GM18861 (cell line): ENCODE measurements around the gene ATP1B2.
A peak's percentile ranks its signal among the peaks of the same experiment; 100 is the strongest.

Experiments
- ATAC-seq: cut with Tn5 transposase; IDR thresholded peaks from one replicate; pipeline ENCODE4 v1.9.1; 2021; ENCODE audit not compliant: unreplicated experiment

ATP1B2 gene

GRCh38 chr17:7684851-7685532 is 34.3 kb downstream of the ATP1B2 start:
- ATAC-seq, result no peak

DNA sequence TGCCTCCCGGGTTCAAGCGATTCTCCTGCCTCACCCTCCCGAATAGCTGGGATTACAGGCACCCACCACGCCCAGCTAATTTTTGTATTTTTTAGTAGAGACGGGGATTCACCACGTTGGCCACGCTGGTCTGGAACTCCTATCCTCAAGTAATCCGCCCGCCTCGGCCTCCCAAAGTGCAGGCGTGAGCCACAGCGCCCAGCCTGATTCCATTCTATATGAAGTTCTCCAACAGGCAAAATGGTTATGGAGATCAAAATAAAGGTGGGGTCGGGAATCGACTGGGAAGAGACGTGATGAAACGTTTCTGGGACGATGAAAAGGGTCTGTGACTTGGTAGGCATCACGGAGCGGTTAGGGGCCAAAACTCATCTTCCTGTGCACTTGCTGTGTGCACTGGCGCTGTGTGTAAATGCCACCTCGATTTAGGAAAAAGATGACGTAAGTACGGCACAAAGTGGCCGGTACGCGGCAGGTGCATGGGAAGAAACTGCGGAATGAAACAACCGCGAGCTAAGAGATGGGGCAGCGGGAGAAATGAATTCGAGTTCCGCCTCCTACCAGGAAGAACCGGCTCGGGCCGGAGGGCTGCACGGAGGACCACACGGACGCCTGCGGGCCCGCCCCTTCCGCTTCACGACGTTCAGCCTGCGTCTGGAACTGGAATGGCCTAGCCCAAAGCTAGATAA is 35.0 kb downstream of the ATP1B2 start:
- ATAC-seq, result peak; percentile 42

DNA sequence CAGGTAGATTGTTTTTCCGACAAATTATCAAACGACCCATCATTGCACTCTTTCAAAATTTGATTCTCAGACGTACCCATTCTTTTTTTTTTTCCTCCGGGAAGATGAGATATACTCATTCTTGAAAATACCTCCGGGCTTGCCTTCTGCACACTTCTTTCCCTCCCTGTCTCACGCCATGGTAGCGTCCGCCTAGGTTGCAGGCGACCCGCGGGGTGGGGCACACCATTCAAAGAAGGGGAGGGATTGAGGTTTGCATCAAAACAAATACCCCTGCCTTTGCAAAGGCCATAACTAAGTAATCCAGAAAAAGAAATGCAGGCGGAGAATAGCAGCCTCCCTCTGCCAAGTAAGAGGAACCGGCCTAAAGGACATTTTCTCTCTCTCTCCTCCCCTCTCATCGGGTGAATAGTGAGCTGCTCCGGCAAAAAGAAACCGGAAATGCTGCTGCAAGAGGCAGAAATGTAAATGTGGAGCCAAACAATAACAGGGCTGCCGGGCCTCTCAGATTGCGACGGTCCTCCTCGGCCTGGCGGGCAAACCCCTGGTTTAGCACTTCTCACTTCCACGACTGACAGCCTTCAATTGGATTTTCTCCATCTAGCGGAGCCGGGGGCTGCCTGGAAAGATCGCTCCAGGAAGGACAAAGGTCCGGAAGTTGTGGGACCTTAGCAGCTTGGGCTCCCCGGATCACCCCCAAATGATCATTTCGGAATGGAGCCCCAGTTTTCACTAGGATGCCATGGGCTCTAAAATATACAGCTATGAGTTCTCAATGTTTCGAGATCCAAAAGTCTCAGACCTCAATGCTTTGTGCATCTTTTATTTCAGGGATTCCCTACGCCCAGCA is 35.7 kb downstream of the ATP1B2 start:
- peak; percentile 31 for ATAC-seq

GRCh38 chr17:7687072-7687907 is 36.6 kb downstream of the ATP1B2 start, which contains the start of gene TP53:
Gene TP53, minus strand, starts transcription at chr17:7687490. Its CDS starts 10,896 bp downstream, at chr17:7676594.
- ATAC-seq, result peak; percentile 25

- peak; percentile 55 for ATAC-seq
These were observed 37.4 kb downstream of the ATP1B2 start, which contains the start of gene WRAP53 for GRCh38 chr17:7687908-7688807. Gene WRAP53, plus strand, starts transcription at chr17:7688477. Its CDS starts 172 bp downstream, at chr17:7688649.

DNA sequence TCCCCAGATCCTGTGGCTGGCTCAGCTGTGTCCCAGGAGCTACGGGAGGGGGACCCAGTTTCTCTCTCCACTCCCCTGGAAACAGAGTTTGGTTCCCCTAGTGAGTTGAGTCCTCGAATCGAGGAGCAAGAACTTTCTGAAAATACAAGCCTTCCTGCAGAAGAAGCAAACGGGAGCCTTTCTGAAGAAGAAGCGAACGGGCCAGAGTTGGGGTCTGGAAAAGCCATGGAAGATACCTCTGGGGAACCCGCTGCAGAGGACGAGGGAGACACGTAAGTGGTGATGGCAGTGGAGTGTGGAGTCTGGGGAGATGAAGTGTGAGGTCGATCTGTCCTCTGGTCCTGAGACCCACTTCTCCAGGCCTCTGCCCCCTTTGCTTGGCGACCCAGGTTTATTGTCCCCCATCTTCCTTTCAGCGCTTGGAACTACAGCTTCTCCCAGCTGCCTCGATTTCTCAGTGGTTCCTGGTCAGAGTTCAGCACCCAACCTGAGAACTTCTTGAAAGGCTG is 38.1 kb downstream of the ATP1B2 start:
- ATAC-seq, result no peak

DNA sequence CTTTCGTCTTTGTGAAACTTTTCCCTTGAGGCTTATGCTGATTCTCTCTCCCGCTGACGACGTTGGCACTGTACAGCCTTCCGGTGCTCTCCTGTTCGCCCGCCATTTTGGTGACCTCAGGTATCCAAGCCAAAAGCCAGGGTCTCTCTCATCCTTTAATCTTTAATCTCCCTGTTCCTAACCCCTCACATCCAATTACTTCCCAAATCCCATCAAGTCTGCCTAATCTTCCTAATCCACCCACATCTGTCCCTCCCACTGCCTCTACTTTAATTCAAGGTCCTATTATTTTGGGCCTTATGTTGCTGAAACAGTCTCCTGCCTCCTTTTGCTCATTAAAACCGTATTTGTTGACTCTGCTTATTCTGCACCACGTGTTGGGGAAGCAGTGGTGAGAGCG is 44.9 kb downstream of the ATP1B2 start:
- no peak for ATAC-seq

GRCh38 chr17:7697828-7698588 is 47.3 kb downstream of the ATP1B2 start:
- no peak for ATAC-seq

- no peak for ATAC-seq
These were observed 49.8 kb downstream of the ATP1B2 start for GRCh38 chr17:7700510-7700909.

- ATAC-seq, result no peak
These were observed 51.0 kb downstream of the ATP1B2 start for GRCh38 chr17:7701681-7702080.

- no peak for ATAC-seq
These were observed 52.0 kb downstream of the ATP1B2 start for GRCh38 chr17:7702776-7703175.

GRCh38 chr17:7703584-7704479 is 53.1 kb downstream of the ATP1B2 start:
- ATAC-seq, result no peak

DNA sequence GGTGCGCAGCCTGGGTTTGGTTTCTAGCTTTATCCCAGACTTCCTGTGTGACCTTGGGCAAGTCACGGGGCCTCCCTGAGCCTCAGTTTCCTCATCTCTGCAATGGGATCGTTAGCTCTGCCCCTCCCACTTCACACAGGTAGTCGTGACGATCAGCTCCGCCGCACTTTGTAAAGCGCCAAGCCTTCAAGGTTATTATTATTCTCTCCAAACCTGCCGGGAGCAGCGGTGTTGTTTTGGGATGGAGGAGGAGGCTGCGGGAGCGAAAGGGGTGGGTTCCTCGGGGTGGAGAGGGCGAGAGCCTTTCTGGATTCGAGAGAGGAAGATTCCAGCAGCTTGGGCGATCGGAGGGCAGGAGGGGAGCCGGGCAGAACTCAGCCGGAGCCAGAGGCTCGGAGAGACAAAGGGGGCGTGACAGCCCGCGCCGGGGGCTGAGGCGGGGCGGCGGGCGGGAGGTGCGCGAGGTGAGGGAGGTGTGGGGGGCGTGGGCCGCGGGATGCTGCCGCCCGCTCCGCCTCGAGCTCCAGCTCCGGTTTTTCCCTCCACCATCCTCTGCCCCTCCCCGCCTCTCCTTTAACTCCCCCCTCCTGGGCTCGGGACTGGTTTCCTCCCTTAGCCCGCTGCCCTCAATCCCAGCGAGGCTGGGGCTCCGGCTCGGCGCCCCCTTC is 54.0 kb downstream of the ATP1B2 start, which contains the start of gene EFNB3:
Gene EFNB3, plus strand, starts transcription at position 602 of the 668 bp plus-strand sequence. CDS start 397 bp downstream, outside the sequence.
- no peak for ATAC-seq

DNA sequence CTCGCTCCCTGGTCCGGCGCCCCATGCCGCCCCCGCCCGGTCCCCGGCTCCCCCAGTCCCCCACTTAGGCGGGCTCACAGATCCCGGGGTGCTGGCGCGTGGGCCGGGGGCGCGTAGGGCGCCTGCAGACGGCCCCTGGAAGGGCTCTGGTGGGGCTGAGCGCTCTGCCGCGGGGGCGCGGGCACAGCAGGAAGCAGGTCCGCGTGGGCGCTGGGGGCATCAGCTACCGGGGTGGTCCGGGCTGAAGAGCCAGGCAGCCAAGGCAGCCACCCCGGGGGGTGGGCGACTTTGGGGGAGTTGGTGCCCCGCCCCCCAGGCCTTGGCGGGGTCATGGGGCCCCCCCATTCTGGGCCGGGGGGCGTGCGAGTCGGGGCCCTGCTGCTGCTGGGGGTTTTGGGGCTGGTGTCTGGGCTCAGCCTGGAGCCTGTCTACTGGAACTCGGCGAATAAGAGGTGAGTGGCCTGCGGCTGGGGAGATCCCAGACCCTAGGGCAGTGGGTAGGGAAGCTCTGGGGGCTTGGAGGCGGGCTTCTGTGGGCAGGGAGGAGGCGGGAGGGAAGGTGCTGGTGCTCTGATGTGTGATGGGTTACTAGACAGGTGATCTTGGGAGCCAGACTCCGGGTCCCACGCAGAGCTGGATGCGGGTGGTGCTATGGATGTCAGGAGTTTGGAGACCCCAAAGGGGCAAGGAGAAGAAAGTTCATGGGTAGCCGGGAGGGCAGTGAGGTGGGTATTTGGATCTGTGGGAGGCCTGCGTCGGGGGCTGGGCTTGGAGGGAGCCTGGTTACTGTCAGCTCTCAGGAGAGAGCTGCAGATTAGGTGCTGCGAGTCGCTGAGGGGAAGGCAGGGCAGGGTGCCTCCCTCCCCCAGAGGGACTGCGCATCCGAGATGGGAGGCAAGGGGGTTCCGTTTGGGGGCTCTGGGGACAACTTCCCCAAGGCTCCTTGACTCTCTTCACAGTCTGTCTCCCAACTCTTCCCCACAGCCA is 54.8 kb downstream of the ATP1B2 start:
- ATAC-seq, result no peak

DNA sequence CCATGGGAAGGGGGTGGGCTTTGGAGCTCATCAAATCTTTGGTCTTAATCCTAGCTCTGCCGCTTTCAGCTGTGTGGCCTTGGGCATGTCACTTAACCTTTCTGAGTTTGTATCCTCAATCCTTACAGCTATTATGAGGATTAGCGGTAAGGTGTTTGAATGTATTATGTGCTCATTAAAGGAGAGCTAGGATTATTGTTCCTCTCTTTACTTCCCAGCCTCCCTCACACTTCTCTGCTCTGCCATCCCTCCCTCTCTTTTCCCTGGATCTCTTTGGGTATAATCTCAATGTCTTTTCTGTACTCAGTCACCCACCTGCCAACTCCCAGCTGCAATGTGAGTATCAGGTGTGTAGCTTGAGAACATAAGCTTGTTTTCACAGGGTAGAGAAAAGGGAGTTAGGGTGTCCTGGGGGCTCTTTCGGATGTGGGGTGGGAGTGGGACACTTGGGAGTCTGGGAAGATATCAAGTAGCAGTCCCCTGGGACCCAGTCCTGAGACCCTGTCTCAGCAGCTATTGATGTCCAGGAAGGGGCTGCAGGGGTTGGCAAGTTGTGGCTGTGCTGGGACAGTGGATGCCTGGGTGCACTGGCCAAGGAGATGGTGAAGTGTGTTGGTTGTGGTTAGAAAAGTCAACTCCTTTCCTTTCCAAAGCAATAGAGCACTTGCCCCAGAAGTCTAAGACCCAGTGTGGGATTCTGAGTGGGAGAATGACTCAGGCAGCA is 56.1 kb downstream of the ATP1B2 start:
- ATAC-seq, result no peak
